Measurements from ENCODE around the gene SPP2. TPM values are rescaled to one million over a fixed set of nuclear protein-coding genes. Genes with fewer than 3 reads are reported as not detected.

Gene SPP2
- total RNA-seq, 1 experiment from 2014 or later, result not detected

- intact Hi-C loops (cut with micrococcal nuclease), result no loop called here
- TF ChIP-seq, protein P1, sequence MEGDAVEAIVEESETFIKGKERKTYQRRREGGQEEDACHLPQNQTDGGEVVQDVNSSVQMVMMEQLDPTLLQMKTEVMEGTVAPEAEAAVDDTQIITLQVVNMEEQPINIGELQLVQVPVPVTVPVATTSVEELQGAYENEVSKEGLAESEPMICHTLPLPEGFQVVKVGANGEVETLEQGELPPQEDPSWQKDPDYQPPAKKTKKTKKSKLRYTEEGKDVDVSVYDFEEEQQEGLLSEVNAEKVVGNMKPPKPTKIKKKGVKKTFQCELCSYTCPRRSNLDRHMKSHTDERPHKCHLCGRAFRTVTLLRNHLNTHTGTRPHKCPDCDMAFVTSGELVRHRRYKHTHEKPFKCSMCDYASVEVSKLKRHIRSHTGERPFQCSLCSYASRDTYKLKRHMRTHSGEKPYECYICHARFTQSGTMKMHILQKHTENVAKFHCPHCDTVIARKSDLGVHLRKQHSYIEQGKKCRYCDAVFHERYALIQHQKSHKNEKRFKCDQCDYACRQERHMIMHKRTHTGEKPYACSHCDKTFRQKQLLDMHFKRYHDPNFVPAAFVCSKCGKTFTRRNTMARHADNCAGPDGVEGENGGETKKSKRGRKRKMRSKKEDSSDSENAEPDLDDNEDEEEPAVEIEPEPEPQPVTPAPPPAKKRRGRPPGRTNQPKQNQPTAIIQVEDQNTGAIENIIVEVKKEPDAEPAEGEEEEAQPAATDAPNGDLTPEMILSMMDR (IDR thresholded peaks at IDR 0.05; ENCODE audit: unreplicated experiment), result no peak
- no TSS peak for BruUV-seq (replicated peaks)
- H3K4me3 Mint-ChIP-seq (ENCODE audit: unreplicated experiment), result no peak overlapping the region
- peaks cover 8% of the 10 kb centered on the region for H3K4me1 Mint-ChIP-seq (ENCODE audit: insufficient read depth, unreplicated experiment)
- H3K9me3 Mint-ChIP-seq (ENCODE audit: unreplicated experiment), result no peaks in the 10 kb centered on the region
- ChIA-PET CTCF (interaction anchor here (0.6 to 0.8 kb wide), 2 partner anchors 49 to 247 kb away, joined by 3 read pairs; no protein-coding TSS in a partner anchor), POLR2A (no interaction called here)
- H3K36me3 Mint-ChIP-seq (ENCODE audit: insufficient read depth, unreplicated experiment), result no peaks in the 10 kb centered on the region
- H3K27me3 Mint-ChIP-seq (ENCODE audit: insufficient read depth, unreplicated experiment), result no peaks in the 10 kb centered on the region
- H3K27ac Mint-ChIP-seq (ENCODE audit: low read depth, unreplicated experiment), result no peak overlapping the region
- DNase-seq (ENCODE audit: unreplicated experiment), result no peak
Measured at GRCh38 chr2:234083572-234084348, 33.3 kb downstream of the SPP2 start.

DNA sequence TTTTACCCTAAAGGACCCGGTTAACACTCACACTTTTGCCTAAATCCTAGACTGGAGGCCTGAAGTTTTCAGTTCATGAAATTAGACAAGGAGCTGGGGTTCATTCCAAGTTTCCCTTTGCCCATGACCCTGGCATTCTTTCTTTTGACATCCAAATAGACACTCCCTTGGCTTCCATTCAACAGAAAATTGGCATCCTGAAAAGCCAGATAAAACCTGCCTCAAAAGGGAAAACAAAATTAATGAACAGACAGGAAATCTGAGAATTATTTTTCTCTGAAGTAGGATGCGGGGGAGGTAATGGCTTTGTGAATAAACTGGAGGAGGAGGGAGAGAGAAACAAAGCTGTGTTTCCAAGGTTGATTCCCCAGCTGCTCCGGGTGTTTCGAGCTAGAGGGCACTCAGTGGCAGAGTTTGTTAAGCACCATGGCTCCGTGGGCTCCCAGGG lies 41.0 kb downstream of the SPP2 start:
- peak; percentile 82 for DNase-seq (ENCODE audit: unreplicated experiment)
- intact Hi-C loops (cut with micrococcal nuclease), result no loop called here
- H3K27ac Mint-ChIP-seq (ENCODE audit: low read depth, unreplicated experiment), result peak overlapping the region; percentile 69
- no peaks in the 10 kb centered on the region for H3K27me3 Mint-ChIP-seq (ENCODE audit: insufficient read depth, unreplicated experiment)
- BruUV-seq (replicated peaks), result no TSS peak
- H3K4me1 Mint-ChIP-seq (ENCODE audit: insufficient read depth, unreplicated experiment), result peaks cover 15% of the 10 kb centered on the region
- H3K36me3 Mint-ChIP-seq (ENCODE audit: insufficient read depth, unreplicated experiment), result peaks cover 4% of the 10 kb centered on the region
- POLR2A ChIA-PET, result interaction anchor here (0.9 to 2.2 kb wide), 8 partner anchors 18 to 406 kb away, joined by 3 to 11 read pairs (median 3); partner anchors contain the start of gene ARL4C
- TF ChIP-seq, protein P1 (IDR thresholded peaks at IDR 0.05; ENCODE audit: unreplicated experiment), result no peak
- H3K4me3 Mint-ChIP-seq (ENCODE audit: unreplicated experiment), result peak overlapping the region; percentile 43
- no peaks in the 10 kb centered on the region for H3K9me3 Mint-ChIP-seq (ENCODE audit: unreplicated experiment)
- CTCF ChIA-PET, result interaction anchor here (0.6 to 1.5 kb wide), 7 partner anchors 16 to 509 kb away, joined by 3 read pairs; no protein-coding TSS in a partner anchor

DNA sequence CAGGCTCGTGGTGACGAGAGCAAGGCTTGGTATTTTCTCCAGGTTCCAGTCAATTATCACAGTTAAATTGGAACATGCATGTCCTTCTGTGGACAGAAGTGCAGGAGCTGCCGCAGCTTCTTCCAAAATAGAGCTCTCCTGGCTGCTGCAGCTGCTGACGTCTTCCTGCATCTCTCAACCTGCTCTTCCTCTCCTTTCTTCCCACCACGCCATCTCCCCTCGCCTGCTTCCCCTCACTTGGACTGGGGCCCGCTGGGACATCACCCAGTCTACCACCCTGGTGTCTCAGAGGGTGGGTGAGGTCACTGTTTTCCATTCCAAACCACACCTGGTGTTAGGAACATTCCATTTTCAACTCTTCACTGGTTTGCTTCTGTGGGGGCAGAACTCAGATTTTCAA lies 41.4 kb downstream of the SPP2 start:
- Mint-ChIP-seq H3K27ac (ENCODE audit: low read depth, unreplicated experiment) (peak overlapping the region; percentile 69), H3K27me3 (ENCODE audit: insufficient read depth, unreplicated experiment) (no peaks in the 10 kb centered on the region), H3K36me3 (ENCODE audit: insufficient read depth, unreplicated experiment) (peaks cover 8% of the 10 kb centered on the region), H3K9me3 (ENCODE audit: unreplicated experiment) (no peaks in the 10 kb centered on the region), H3K4me1 (ENCODE audit: insufficient read depth, unreplicated experiment) (peaks cover 15% of the 10 kb centered on the region), H3K4me3 (ENCODE audit: unreplicated experiment) (peak overlapping the region; percentile 43)
- ChIA-PET CTCF (interaction anchor here (0.6 to 1.2 kb wide), 5 partner anchors 14 to 508 kb away, joined by 3 read pairs; no protein-coding TSS in a partner anchor), POLR2A (interaction anchor here (0.9 to 2.2 kb wide), 8 partner anchors 18 to 405 kb away, joined by 3 to 11 read pairs (median 3); partner anchors contain the start of gene ARL4C)
- DNase-seq (ENCODE audit: unreplicated experiment), result peak; percentile 10
- TF ChIP-seq, protein P1 (IDR thresholded peaks at IDR 0.05; ENCODE audit: unreplicated experiment), result no peak
- intact Hi-C loops (cut with micrococcal nuclease), result no loop called here
- BruUV-seq (replicated peaks), result no TSS peak

DNA sequence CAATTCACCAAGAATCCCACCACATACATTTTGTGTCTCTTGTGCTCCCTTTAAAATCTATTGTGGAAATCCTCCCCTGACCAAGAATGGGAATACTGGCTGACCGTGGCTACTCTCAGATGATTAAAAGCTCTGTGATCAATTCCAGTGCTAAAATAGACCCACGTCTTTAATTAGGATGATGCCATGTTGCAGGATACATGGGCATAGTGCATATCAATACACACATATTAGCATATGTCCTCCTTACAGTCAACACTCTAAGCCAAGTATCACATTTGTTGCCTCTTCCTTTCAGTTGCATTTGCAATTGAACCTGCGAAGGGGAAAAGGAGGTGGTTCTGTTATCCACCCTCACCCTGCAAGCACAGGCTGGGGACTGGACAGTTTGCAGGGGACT lies 41.8 kb downstream of the SPP2 start:
- TF ChIP-seq, protein P1 (IDR thresholded peaks at IDR 0.05; ENCODE audit: unreplicated experiment), result no peak
- ChIA-PET POLR2A (interaction anchor here (0.9 to 2.2 kb wide), 4 partner anchors 17 to 405 kb away, joined by 3 to 11 read pairs (median 6); partner anchors contain the start of gene ARL4C), CTCF (interaction anchor here (0.6 to 1.1 kb wide), 2 partner anchors 13 to 408 kb away, joined by 3 read pairs; no protein-coding TSS in a partner anchor)
- no TSS peak for BruUV-seq (replicated peaks)
- Mint-ChIP-seq H3K4me1 (ENCODE audit: insufficient read depth, unreplicated experiment) (peaks cover 15% of the 10 kb centered on the region), H3K36me3 (ENCODE audit: insufficient read depth, unreplicated experiment) (peaks cover 8% of the 10 kb centered on the region), H3K9me3 (ENCODE audit: unreplicated experiment) (no peaks in the 10 kb centered on the region), H3K27me3 (ENCODE audit: insufficient read depth, unreplicated experiment) (no peaks in the 10 kb centered on the region), H3K27ac (ENCODE audit: low read depth, unreplicated experiment) (peak overlapping the region; percentile 69), H3K4me3 (ENCODE audit: unreplicated experiment) (peak overlapping the region; percentile 43)
- no peak for DNase-seq (ENCODE audit: unreplicated experiment)
- intact Hi-C loops (cut with micrococcal nuclease), result no loop called here

All from MCF 10A (cell line).